OCI-LY7 (cell line): ENCODE data around the gene MTHFD1L. TPM values are rescaled to one million over a fixed set of nuclear protein-coding genes. Genes with fewer than 3 reads are reported as not detected.

Experiments used
- BruUV-seq: library from RNA; stranded (reverse); fragments of 400-500 nt; replicated peaks from 2 replicates; lab custom pipeline; 2021; lab: Mats Ljungman, UMichigan
- CTCF ChIA-PET: fragments of 300-600 bp; sonication (Branson Sonifier 250); formaldehyde crosslinking; loops from one replicate; lab custom pipeline; 2022; ENCODE audit warnings: antibody characterized with exemption; ENCODE audit not compliant: unreplicated experiment; lab: Charles Lee
- POLR2A ChIA-PET: fragments of 300-600 bp; sonication (Branson Sonifier 250); formaldehyde crosslinking; loops from one replicate; lab custom pipeline; 2022; ENCODE audit warnings: antibody characterized with exemption; lab: Charles Lee
- DNase-seq: peaks from one replicate; pipeline ENCODE4 v3.0.0-alpha.2; 2015; ENCODE audit warnings: low spot score
- H2AFZ ChIP-seq: fragments of 200-600 bp; sonication (generic), shearing (Covaris generic); 2 replicates; pipeline ENCODE4 v1.6.1; 2014; ENCODE audit warnings: mild to moderate bottlenecking, antibody characterized with exemption, low read length, moderate library complexity
- H3K27ac ChIP-seq: fragments of 200-600 bp; sonication (generic); 2 replicates; pipeline ENCODE4 v1.5.1; 2014; ENCODE audit warnings: mixed run types, low read depth, mild to moderate bottlenecking, moderate library complexity, low read length, inconsistent platforms; ENCODE audit not compliant: poor library complexity, severe bottlenecking
- H3K36me3 ChIP-seq: fragments of 200-600 bp; sonication (generic); 2 replicates; pipeline ENCODE4 v1.6.1; 2014; ENCODE audit warnings: mild to moderate bottlenecking, antibody characterized with exemption, low read length, moderate library complexity, mixed read lengths; ENCODE audit not compliant: insufficient read depth
- H3K4me1 ChIP-seq: fragments of 200-600 bp; sonication (generic); 2 replicates; pipeline ENCODE4 v1.5.1; 2014; ENCODE audit warnings: mild to moderate bottlenecking, low read length; ENCODE audit not compliant: insufficient read depth, poor library complexity, severe bottlenecking
- H3K4me2 ChIP-seq: fragments of 200-600 bp; sonication (generic); 2 replicates; pipeline ENCODE4 v1.6.1; 2014; ENCODE audit warnings: mild to moderate bottlenecking, low read length
- H3K4me3 ChIP-seq: fragments of 200-600 bp; sonication (generic); 2 replicates; pipeline ENCODE4 v1.5.1; 2014; ENCODE audit warnings: mild to moderate bottlenecking, low read depth, low read length; ENCODE audit not compliant: poor library complexity, severe bottlenecking
- H3K79me2 ChIP-seq: fragments of 200-600 bp; sonication (generic); 2 replicates; pipeline ENCODE4 v1.6.1; 2016; ENCODE audit warnings: low read depth, mild to moderate bottlenecking, low read length, moderate library complexity, mixed read lengths; ENCODE audit not compliant: insufficient read depth
- H3K9me2 ChIP-seq: fragments of 200-600 bp; sonication (generic); 2 replicates; pipeline ENCODE4 v1.6.1; 2016; ENCODE audit warnings: mild to moderate bottlenecking, low read length, mixed read lengths; ENCODE audit not compliant: insufficient read depth
- H3K9me3 ChIP-seq: fragments of 200-600 bp; sonication (generic); 2 replicates; pipeline ENCODE4 v1.6.1; 2014; ENCODE audit warnings: mild to moderate bottlenecking, mixed run types, low read length, mixed read lengths
- H4K20me1 ChIP-seq: fragments of 200-600 bp; sonication (generic); 2 replicates; pipeline ENCODE4 v1.6.1; 2014; ENCODE audit warnings: mild to moderate bottlenecking, antibody characterized with exemption, low read length, moderate library complexity, mixed read lengths; ENCODE audit not compliant: insufficient read depth
- EZH2phosphoT487 ChIP-seq: fragments of 200-600 bp; sonication (generic); IDR thresholded peaks from 2 replicates; pipeline ENCODE4 v1.6.1; 2018; ENCODE audit warnings: low read depth, borderline replicate concordance, mild to moderate bottlenecking, mixed run types, antibody characterized with exemption, low read length, moderate library complexity, mixed read lengths
- intact Hi-C: fragments of 100-400 bp; cut with micrococcal nuclease; formaldehyde crosslinking; loops from one replicate; pipeline ENCODE4 v1.10.0; 2022; ENCODE audit not compliant: unreplicated experiment
- total RNA-seq, 2 experiments: library from RNA; depleted of rRNA in 1 of 2; stranded (reverse); fragments of >200 nt in 1 of 2; shearing (Covaris generic) in 1 of 2; gene quantifications; 2 replicates each; pipeline ENCODE4 v1.2.3, GENCODE V29; 2014 to 2022
- TF ChIP-seq, protein P1 (sequence below): fragments of 200-600 bp; sonication (generic); conservative IDR thresholded peaks from 2 replicates; pipeline ENCODE4 v1.5.1; 2014; ENCODE audit warnings: mild to moderate bottlenecking, antibody characterized with exemption, low read length, moderate library complexity, mixed read lengths

The MTHFD1L gene
- total RNA-seq, 2 experiments from 2014 or later: 68.4 to 144 TPM

DNA sequence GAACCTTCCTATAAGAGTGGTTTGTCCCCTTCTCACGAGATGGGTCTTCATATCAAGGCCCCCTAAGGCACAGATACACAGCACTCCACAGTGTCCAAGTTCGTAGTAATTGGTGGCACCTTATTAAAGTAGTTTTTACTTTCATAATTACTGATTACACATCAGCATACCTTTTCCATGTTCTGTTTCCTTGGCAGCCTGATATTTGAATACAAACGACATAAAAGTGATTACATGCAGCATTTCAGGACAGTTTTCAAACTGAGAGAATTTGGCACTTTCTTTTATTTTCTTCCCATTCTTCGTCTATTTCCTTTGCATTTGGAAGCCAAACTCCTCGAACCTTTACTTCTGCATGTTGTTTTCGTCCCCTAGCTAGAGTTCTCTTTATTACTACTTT, 139.7 kb downstream of the MTHFD1L start:
- Histone ChIP-seq H3K4me3 (no peak overlapping the region), H3K36me3 (peaks cover 29% of the 10 kb centered on the region; the same call in 1 of the 2 replicates), H3K9me2 (no peaks in the 10 kb centered on the region), H3K27ac (no peak overlapping the region), H3K4me2 (no peak overlapping the region), H3K79me2 (no peaks in the 10 kb centered on the region), H3K9me3 (no peaks in the 10 kb centered on the region), H2AFZ (no peak overlapping the region), H4K20me1 (no peaks in the 10 kb centered on the region), H3K4me1 (no peaks in the 10 kb centered on the region)
- intact Hi-C loops: no loop called here
- TF ChIP-seq EZH2phosphoT487: no peak
- TF ChIP-seq, protein P1, sequence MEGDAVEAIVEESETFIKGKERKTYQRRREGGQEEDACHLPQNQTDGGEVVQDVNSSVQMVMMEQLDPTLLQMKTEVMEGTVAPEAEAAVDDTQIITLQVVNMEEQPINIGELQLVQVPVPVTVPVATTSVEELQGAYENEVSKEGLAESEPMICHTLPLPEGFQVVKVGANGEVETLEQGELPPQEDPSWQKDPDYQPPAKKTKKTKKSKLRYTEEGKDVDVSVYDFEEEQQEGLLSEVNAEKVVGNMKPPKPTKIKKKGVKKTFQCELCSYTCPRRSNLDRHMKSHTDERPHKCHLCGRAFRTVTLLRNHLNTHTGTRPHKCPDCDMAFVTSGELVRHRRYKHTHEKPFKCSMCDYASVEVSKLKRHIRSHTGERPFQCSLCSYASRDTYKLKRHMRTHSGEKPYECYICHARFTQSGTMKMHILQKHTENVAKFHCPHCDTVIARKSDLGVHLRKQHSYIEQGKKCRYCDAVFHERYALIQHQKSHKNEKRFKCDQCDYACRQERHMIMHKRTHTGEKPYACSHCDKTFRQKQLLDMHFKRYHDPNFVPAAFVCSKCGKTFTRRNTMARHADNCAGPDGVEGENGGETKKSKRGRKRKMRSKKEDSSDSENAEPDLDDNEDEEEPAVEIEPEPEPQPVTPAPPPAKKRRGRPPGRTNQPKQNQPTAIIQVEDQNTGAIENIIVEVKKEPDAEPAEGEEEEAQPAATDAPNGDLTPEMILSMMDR: no peak
- ChIA-PET CTCF (no interaction called here), POLR2A (interaction anchor here (0.6 kb wide), 1 partner anchor 30 kb away, joined by 4 read pairs; no protein-coding TSS in a partner anchor)
- no peak for DNase-seq
- no TSS peak for BruUV-seq

DNA sequence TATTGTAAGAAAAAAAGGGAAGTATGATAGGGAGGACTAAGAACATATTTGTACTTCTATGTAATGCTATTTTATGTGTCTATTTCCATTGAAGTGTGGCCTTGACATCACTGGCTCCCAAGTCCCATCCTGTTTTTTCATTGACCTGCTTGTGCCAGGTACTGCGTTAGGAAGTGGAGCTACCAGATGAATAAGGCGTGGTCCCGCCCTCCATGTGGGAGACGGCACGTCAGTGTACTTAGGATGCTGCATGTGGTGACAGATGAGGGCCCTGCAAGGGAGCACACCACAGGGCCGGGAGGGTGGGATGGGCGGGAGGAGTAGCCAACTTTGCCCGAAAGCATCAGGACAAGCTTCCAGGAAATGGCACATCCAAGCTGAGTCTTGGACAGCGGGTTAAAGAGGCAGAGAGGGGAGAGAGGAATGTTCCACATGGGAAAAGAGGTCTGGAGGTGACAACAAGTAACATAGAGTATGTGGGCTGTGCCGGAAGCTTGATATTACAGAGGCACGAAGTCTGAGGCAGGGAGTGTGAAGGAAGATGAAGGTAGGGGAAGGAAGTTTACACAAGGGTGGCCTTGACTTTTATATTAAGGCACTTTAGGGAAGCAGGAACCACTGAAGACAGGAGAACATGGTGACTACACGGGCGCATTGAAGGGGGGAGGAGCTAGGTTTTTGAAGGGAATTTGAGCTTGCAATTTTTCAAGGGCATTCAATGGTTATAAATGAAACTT, 140.6 kb downstream of the MTHFD1L start:
- Histone ChIP-seq H3K79me2 (no peaks in the 10 kb centered on the region), H4K20me1 (no peaks in the 10 kb centered on the region), H3K4me3 (no peak overlapping the region), H3K27ac (no peak overlapping the region), H3K9me2 (no peaks in the 10 kb centered on the region), H3K4me1 (no peaks in the 10 kb centered on the region), H3K36me3 (peaks cover 36% of the 10 kb centered on the region; the same call in 1 of the 2 replicates), H2AFZ (no peak overlapping the region), H3K9me3 (no peaks in the 10 kb centered on the region), H3K4me2 (no peak overlapping the region)
- POLR2A ChIA-PET: interaction anchor here (0.6 kb wide), 2 partner anchors 103 to 237 kb away, joined by 3 read pairs; no protein-coding TSS in a partner anchor
- no TSS peak for BruUV-seq
- TF ChIP-seq, protein P1: no peak
- no peak for TF ChIP-seq EZH2phosphoT487
- CTCF ChIA-PET: interaction anchor here (0.7 kb wide), 2 partner anchors 8 to 515 kb away, joined by 3 to 4 read pairs; no protein-coding TSS in a partner anchor
- no peak for DNase-seq
- intact Hi-C loops: no loop called here

DNA sequence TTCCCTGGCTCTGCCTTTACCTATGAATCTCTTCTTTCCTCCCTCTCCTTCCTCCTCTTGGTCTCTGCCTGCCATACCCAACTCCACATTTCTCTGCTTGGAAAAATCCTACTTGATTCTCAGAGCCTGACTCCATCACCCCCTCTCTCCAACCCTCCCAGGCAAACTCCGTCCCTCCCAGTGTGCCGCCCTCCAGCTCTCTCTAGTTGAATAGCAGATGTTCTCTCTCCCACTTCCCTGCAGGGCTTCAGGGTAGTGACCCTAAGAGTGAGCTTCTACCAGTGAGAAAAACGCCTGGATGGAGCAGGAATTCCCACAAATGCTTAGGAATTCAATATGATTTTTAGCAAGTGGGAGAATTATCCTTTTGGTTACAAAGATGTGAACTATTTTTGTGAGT, 141.6 kb downstream of the MTHFD1L start:
- Histone ChIP-seq H4K20me1 (no peaks in the 10 kb centered on the region), H3K79me2 (no peaks in the 10 kb centered on the region), H3K9me3 (no peaks in the 10 kb centered on the region), H3K4me3 (no peak overlapping the region), H2AFZ (no peak overlapping the region), H3K27ac (no peak overlapping the region), H3K4me2 (no peak overlapping the region), H3K9me2 (no peaks in the 10 kb centered on the region), H3K4me1 (no peaks in the 10 kb centered on the region), H3K36me3 (peaks cover 46% of the 10 kb centered on the region; the same call in 1 of the 2 replicates)
- DNase-seq: no peak
- TF ChIP-seq, protein P1: no peak
- no peak for TF ChIP-seq EZH2phosphoT487
- intact Hi-C loops: no loop called here
- POLR2A ChIA-PET: no interaction called here
- BruUV-seq: no TSS peak
- CTCF ChIA-PET: no interaction called here
